GM12801 (cell line): ENCODE data around the gene ERP27.

Experiments used
- TF ChIP-seq, protein P1 (sequence below): IDR thresholded peaks from one replicate; pipeline ENCODE4 v1.5.1; 2011; ENCODE audit warnings: control low read depth; ENCODE audit not compliant: insufficient read length; ENCODE audit errors: extremely low read depth

ERP27 gene

DNA sequence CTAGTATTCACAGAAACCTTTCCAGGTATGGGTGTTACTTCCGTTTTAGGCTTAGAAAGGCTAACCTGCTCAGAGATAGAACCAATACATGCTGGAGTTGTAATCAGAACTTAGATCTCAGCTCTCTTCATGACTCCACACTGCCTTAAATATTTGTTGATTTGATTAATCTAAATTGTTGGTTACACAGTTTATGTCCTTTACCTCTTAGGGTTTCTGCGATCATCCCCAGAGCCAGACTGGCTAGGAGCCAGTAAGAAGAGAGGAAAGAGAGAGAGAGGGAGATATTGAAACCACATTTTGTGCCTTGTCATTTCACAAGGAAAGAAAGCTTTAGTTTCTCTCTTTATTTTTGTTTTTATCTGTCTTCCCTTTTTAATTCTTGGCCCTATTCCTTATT is 35.9 kb downstream of the ERP27 start:
- TF ChIP-seq, protein P1, sequence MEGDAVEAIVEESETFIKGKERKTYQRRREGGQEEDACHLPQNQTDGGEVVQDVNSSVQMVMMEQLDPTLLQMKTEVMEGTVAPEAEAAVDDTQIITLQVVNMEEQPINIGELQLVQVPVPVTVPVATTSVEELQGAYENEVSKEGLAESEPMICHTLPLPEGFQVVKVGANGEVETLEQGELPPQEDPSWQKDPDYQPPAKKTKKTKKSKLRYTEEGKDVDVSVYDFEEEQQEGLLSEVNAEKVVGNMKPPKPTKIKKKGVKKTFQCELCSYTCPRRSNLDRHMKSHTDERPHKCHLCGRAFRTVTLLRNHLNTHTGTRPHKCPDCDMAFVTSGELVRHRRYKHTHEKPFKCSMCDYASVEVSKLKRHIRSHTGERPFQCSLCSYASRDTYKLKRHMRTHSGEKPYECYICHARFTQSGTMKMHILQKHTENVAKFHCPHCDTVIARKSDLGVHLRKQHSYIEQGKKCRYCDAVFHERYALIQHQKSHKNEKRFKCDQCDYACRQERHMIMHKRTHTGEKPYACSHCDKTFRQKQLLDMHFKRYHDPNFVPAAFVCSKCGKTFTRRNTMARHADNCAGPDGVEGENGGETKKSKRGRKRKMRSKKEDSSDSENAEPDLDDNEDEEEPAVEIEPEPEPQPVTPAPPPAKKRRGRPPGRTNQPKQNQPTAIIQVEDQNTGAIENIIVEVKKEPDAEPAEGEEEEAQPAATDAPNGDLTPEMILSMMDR = no peak

GRCh38 chr12:14901228-14901562 is 37.1 kb downstream of the ERP27 start:
- TF ChIP-seq, protein P1 = no peak

- TF ChIP-seq, protein P1 = no peak
These were observed 37.7 kb downstream of the ERP27 start for GRCh38 chr12:14900521-14901227.

DNA sequence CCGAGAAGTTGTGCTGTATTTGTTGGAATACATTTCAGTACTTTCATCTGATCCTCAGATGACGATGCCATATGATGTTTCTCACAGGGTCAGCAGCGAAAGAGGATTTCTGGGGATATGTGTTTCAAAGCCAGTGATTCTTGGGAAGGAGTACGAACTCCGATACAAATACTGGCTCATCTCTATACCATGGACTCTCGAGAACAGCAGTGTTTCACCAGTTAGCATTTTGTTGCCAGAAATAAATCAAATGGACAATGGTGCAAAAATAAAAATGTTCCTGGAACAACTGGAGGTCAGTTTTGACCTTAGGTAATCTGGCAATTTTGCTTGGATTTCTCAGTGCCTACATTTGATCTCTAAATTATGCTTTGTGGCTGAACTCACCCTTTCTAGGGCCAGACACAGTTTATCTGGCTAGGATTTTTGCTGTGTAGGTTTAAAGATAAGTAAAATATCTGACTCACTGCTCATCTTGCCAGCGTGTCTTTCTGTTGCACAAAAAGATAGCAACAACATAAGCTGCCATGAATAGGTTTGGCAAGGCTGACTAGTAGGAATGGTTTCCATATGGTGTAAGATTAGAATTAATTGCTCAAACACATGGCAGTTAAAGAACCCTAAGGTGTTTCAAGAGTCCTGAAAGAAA is 41.7 kb downstream of the ERP27 start:
- TF ChIP-seq, protein P1 = no peak

DNA sequence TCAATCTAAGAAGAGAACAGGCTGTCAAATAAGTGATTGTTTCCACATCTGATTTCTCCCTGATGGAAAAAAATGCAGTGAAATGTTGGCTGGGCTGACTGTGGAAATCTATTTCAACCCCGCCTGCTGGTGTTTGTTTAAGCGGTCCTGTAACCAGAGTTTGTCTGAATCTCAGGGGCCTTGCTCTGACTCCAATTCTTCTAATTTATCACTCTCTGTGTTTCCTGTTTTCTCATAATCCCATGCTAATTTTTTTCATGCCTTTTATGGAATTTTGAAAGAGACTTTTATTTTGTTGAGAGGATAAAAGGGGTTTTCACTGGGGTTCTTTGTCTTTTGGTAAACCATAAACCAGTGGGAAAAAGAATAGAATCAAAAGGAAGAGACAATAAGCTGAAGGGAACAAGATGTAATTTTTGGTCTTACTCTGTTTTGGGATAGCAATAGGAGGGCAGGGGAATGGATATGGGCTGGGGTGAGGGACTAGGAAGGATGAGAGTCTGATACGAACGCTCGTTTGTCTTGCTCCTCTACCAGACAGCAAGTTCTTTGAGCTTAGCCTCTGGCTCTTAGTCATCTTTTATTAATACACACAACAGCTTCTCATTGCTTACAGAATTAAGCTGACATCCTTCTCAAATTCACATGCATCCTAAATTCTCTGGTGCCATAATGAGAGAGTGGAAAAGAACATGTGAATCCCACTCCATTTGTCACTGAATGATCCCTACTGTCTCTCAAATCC is 44.7 kb downstream of the ERP27 start:
- TF ChIP-seq, protein P1 = no peak

DNA sequence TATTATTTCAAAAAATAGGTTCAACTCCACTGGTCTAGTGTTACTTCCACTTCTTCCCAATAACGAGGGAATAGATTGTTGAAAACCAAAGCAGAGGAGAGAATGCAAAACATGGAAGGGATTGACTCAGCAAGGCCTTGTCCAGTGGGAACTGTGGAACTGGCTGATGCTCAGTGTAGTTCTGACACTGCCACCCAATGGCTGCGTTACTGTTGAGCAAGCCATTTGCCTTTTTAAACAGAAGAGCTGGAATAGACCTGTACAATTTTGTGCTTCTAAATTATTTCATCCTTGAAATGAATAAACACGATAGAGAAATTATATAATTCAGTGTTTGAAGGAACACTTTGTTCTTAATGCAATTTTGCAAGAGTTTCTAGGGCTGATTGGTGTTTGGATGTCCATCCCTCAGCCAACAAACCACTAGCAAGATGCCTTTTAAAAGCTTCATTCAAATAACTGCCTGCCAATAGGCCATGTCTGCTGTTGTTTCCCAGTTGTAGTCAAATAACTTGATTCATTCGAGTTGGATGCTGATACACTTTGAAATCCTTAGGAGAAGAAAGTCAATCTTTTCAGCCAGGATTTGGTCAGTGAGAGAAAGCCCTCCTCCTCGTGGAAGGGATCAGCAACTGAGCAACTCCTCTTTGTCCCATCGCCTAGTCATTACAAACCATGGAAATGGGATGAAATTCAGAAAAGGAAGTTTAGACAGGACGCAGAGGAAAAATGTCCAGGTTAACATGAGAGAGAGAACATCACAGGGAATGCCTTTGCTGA is 45.4 kb downstream of the ERP27 start:
- TF ChIP-seq, protein P1 = no peak

GRCh38 chr12:14890701-14891100 is 47.6 kb downstream of the ERP27 start:
- TF ChIP-seq, protein P1 = no peak
